ENCODE data around the gene U2SURP. TPM values are rescaled to one million over a fixed set of nuclear protein-coding genes. Genes with fewer than 3 reads are reported as not detected.

Gene U2SURP
- total RNA-seq, 3 donors from 2014 or later (not counting 1 experiment from before 2014, with no cell fraction given): 165 to 179 (median 172) TPM

DNA sequence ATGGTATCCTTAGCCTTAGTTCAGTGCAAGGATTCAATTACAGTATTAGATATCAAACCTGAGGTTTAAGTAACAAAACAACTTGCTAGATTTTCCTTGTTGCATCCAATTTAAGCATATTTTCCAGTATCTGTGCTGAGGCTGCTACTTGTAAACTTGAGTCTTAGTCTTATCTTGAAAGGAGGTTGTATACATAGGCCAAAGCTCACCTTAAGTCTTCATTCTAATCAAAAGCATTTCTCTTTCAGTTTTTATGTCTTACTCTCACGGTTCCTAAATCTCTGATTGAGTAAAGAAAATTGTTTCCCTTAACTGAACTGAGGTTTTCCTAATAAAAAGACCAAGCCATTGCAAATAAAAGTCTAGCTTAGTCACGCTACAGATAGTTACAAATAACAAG, 52.6 kb downstream of the U2SURP start:
- no peak for DNase-seq
- H3K4me1 ChIP-seq (ENCODE audit: control insufficient read depth, insufficient read depth, low read length): no peaks in the 10 kb centered on the region
- ATAC-seq: no peak
- peaks cover 78% of the 10 kb centered on the region for H3K36me3 ChIP-seq (ENCODE audit: control insufficient read depth, insufficient read depth, low read length)
- no peak for TF ChIP-seq CTCF (IDR thresholded peaks at IDR 0.05)
- H3K9me3 Mint-ChIP-seq: no peaks in the 10 kb centered on the region
- WGBS (ENCODE audit: insufficient coverage): 83% methylated on average over 1 of the region's 2 CpGs
- intact Hi-C loops (cut with micrococcal nuclease): no loop called here
- peaks cover 0 to 4% of the 10 kb centered on the region in 2 donors for H3K4me1 Mint-ChIP-seq
- peaks cover 38% of the 10 kb centered on the region for H3K36me3 Mint-ChIP-seq
- no peaks in the 10 kb centered on the region for H3K27me3 ChIP-seq (ENCODE audit: control insufficient read depth, insufficient read depth, low read length)
- H3K27me3 Mint-ChIP-seq (ENCODE audit: low read depth in 2 of 2): no peaks in the 10 kb centered on the region
- H3K4me3 ChIP-seq (ENCODE audit: low read length): no peak overlapping the region
- H3K27ac Mint-ChIP-seq: no peak overlapping the region
- no peaks in the 10 kb centered on the region for H3K9me3 ChIP-seq (ENCODE audit: control insufficient read depth, insufficient read depth, low read length)
- no peak overlapping the region for H3K4me3 Mint-ChIP-seq
- no peak overlapping the region for H3K27ac ChIP-seq (ENCODE audit: low read length)

DNA sequence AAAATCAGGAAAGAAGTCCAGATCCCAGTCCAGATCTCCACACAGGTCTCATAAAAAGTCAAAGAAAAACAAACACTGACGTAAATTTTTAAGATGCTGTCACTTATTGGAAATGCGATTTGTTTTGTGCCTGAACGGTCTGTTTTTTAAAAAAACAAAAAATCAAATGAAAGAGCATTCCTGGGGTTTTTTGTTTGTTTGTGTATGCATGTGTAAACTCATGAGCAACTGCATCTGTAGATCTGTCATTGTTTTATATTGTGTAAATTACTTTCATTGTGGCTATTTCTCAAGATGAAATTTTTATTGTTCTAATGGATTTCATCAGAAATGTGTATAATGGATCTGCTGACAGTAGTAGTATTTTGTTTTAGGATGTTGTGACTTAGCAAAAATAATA, 55.0 kb downstream of the U2SURP start:
- Mint-ChIP-seq H3K36me3 (peaks cover 32% of the 10 kb centered on the region), H3K27me3 (ENCODE audit: low read depth in 2 of 2) (no peaks in the 10 kb centered on the region), H3K4me1 (peaks cover 5% of the 10 kb centered on the region in 2 donors), H3K4me3 (no peak overlapping the region), H3K9me3 (no peaks in the 10 kb centered on the region), H3K27ac (peak overlapping the region in 1 of 2 donors; percentile 50)
- DNase-seq: no peak
- Histone ChIP-seq H3K4me3 (ENCODE audit: low read length) (no peak overlapping the region), H3K27me3 (ENCODE audit: control insufficient read depth, insufficient read depth, low read length) (no peaks in the 10 kb centered on the region), H3K4me1 (ENCODE audit: control insufficient read depth, insufficient read depth, low read length) (no peaks in the 10 kb centered on the region), H3K36me3 (ENCODE audit: control insufficient read depth, insufficient read depth, low read length) (peaks cover 63% of the 10 kb centered on the region), H3K9me3 (ENCODE audit: control insufficient read depth, insufficient read depth, low read length) (no peaks in the 10 kb centered on the region), H3K27ac (ENCODE audit: low read length) (no peak overlapping the region)
- intact Hi-C loops (cut with micrococcal nuclease): no loop called here
- ATAC-seq: no peak
- TF ChIP-seq CTCF (IDR thresholded peaks at IDR 0.05): no peak
- WGBS (ENCODE audit: insufficient coverage): 98% methylated on average over 3 of the region's 3 CpGs

DNA sequence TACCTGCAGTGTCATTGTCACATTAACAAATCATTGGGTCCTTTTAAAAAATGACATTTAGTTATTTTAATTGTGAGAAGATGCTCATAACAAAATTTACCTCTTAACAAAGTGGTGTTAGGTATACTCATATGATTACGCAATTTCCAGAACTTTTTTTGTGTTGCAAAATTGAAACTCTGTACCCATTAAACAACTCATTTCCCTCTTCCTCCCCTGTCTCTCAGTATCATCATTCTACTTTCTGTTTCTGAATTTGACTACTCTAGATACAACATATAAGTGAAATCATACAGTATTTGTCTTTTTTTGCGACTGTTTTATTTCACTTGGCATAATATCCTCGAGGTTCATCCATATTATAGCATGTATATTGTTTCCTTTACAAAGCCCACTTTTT, 59.5 kb downstream of the U2SURP start:
- Histone ChIP-seq H3K4me1 (ENCODE audit: control insufficient read depth, insufficient read depth, low read length) (no peaks in the 10 kb centered on the region), H3K4me3 (ENCODE audit: low read length) (no peak overlapping the region), H3K27ac (ENCODE audit: low read length) (no peak overlapping the region), H3K36me3 (ENCODE audit: control insufficient read depth, insufficient read depth, low read length) (peaks cover 22% of the 10 kb centered on the region), H3K9me3 (ENCODE audit: control insufficient read depth, insufficient read depth, low read length) (no peaks in the 10 kb centered on the region), H3K27me3 (ENCODE audit: control insufficient read depth, insufficient read depth, low read length) (no peaks in the 10 kb centered on the region)
- DNase-seq: no peak
- no peaks in the 10 kb centered on the region for H3K9me3 Mint-ChIP-seq
- peaks cover 5 to 7% of the 10 kb centered on the region in 2 donors for H3K4me1 Mint-ChIP-seq
- intact Hi-C loops (cut with micrococcal nuclease): no loop called here
- H3K27ac Mint-ChIP-seq: peak overlapping the region; percentile 4 to 27
- TF ChIP-seq CTCF (IDR thresholded peaks at IDR 0.05): no peak
- peak overlapping the region; percentile 26 for H3K4me3 Mint-ChIP-seq
- no peaks in the 10 kb centered on the region for H3K27me3 Mint-ChIP-seq (ENCODE audit: low read depth in 2 of 2)
- ATAC-seq: no peak
- H3K36me3 Mint-ChIP-seq: peaks cover 11% of the 10 kb centered on the region
- 75% methylated on average over 1 of the region's 3 CpGs for WGBS (ENCODE audit: insufficient coverage)

DNA sequence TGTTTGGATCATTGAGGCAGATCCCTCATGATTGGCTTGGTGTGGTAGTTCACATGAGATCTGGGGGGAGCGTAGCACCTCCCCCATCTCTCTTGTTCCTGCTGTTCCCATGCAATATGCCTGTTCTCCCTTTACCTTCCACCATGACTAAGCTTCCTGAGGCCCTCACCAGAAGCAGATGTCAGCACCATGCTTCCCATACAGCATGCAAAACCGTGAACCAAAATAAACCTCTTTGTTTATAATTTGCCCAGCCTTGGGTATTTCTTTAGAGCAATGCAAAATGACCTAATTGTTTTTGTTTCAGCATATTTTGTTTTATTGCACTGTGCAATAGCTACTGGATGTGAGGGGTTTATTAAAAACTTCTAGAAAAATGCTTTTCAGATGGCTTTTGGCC, 61.6 kb downstream of the U2SURP start:
- peaks cover 5 to 7% of the 10 kb centered on the region in 2 donors for H3K4me1 Mint-ChIP-seq
- H3K27me3 ChIP-seq (ENCODE audit: control insufficient read depth, insufficient read depth, low read length): no peaks in the 10 kb centered on the region
- no peaks in the 10 kb centered on the region for H3K4me1 ChIP-seq (ENCODE audit: control insufficient read depth, insufficient read depth, low read length)
- WGBS (ENCODE audit: insufficient coverage): 100% methylated on average over 2 of the region's 2 CpGs
- H3K4me3 Mint-ChIP-seq: no peak overlapping the region
- no peak overlapping the region for H3K27ac ChIP-seq (ENCODE audit: low read length)
- TF ChIP-seq CTCF (IDR thresholded peaks at IDR 0.05): no peak
- intact Hi-C loops (cut with micrococcal nuclease): no loop called here
- H3K36me3 ChIP-seq (ENCODE audit: control insufficient read depth, insufficient read depth, low read length): peaks cover 8% of the 10 kb centered on the region
- H3K27me3 Mint-ChIP-seq (ENCODE audit: low read depth in 2 of 2): no peaks in the 10 kb centered on the region
- H3K9me3 Mint-ChIP-seq: no peaks in the 10 kb centered on the region
- ATAC-seq (no peak), DNase-seq (no peak)
- no peak overlapping the region for H3K4me3 ChIP-seq (ENCODE audit: low read length)
- H3K27ac Mint-ChIP-seq: no peak overlapping the region
- H3K9me3 ChIP-seq (ENCODE audit: control insufficient read depth, insufficient read depth, low read length): no peaks in the 10 kb centered on the region
- H3K36me3 Mint-ChIP-seq: no peaks in the 10 kb centered on the region
